Effector CD8-positive, alpha-beta T cell (primary cell): ENCODE results near the gene SEC22B.
"Not testable (repeated sequence)": the region's sequence is repeated elsewhere in the genome, so short reads cannot be mapped to it uniquely, and the experiment has no call there.

Source experiments
- DNase-seq: peaks from one replicate; lab custom pipeline; 2025; lab: John Stamatoyannopoulos, UW

The SEC22B gene

GRCh38 chr1:120116094-120116493 lies 60.2 kb downstream of the SEC22B start:
- DNase-seq = not testable (repeated sequence)

- DNase-seq = not testable (repeated sequence)
These were observed 63.2 kb downstream of the SEC22B start for GRCh38 chr1:120113134-120113533.

- DNase-seq = not testable (repeated sequence)
These were observed 64.1 kb downstream of the SEC22B start for GRCh38 chr1:120112212-120112611.

- not testable (repeated sequence) for DNase-seq
These were observed 64.5 kb downstream of the SEC22B start for GRCh38 chr1:120111771-120112170.

- not testable (repeated sequence) for DNase-seq
These were observed 65.3 kb downstream of the SEC22B start for GRCh38 chr1:120111008-120111407.

GRCh38 chr1:120109656-120110055 lies 66.7 kb downstream of the SEC22B start:
- not testable (repeated sequence) for DNase-seq

- DNase-seq = not testable (repeated sequence)
These were observed 67.1 kb downstream of the SEC22B start for GRCh38 chr1:120109180-120109579.

- DNase-seq = not testable (repeated sequence)
These were observed 71.0 kb downstream of the SEC22B start for GRCh38 chr1:120105288-120105687.

- DNase-seq = not testable (repeated sequence)
These were observed 72.6 kb downstream of the SEC22B start for GRCh38 chr1:120103768-120104167.

- DNase-seq = not testable (repeated sequence)
These were observed 74.7 kb downstream of the SEC22B start for GRCh38 chr1:120101593-120101992.
